Psoas muscle (tissue), 8 donors: ENCODE results near the gene GTF3C1. TPM values are rescaled to one million over a fixed set of nuclear protein-coding genes. Genes with fewer than 3 reads are reported as not detected.

Experiments used
- ATAC-seq, 4 donors: fragments of 200-7000 bp; cut with Tn5 transposase; one replicate each; pipeline ENCODE4 v1.9.1; 2020; ENCODE audit warnings: moderate library complexity in 3 of 4, mild to moderate bottlenecking in 2 of 4
- DNase-seq, 2 donors: peaks; one replicate each; pipeline ENCODE4 v3.0.0-alpha.2; 2020
- H3K27ac ChIP-seq: fragments of 200-600 bp; one replicate; pipeline ENCODE4 v1.8.0; 2022
- H3K27me3 ChIP-seq, 3 donors: fragments of 200-600 bp in 1 of 3; one replicate each; pipeline versions ENCODE4 v1.6.1 to v1.8.0; 2013 to 2022; ENCODE audit warnings: low read length in 2 of 3, mild to moderate bottlenecking in 2 of 3, moderate library complexity in 1 of 3; ENCODE audit not compliant: insufficient read depth in 3 of 3
- H3K36me3 ChIP-seq, 2 donors: fragments of 200-600 bp in 1 of 2; one replicate each; pipeline versions ENCODE4 v1.6.1 to v1.8.0; 2013 to 2022; ENCODE audit warnings: low read depth in 1 of 2, mild to moderate bottlenecking in 1 of 2, moderate library complexity in 1 of 2; ENCODE audit not compliant: insufficient read depth in 1 of 2
- H3K4me1 ChIP-seq: fragments of 200-600 bp; one replicate; pipeline ENCODE4 v1.8.0; 2022
- H3K4me3 ChIP-seq: fragments of 200-600 bp; one replicate; pipeline ENCODE4 v1.8.0; 2022; ENCODE audit warnings: mild to moderate bottlenecking
- H3K9me3 ChIP-seq: fragments of 200-600 bp; one replicate; pipeline ENCODE4 v1.8.0; 2022
- CTCF ChIP-seq: fragments of 200-600 bp; IDR thresholded peaks from one replicate; pipeline ENCODE4 v1.8.0; 2022; ENCODE audit warnings: antibody characterized with exemption
- WGBS, 3 donors: extraction: QIAGEN DNeasy Blood & Tissue Kit; methylation state at CpG; one replicate each; pipeline versions ENCODE4 v1.1.6 to v1.1.7; 2013; 5-methylcytosine and 5-hydroxymethylcytosine counted together
- intact Hi-C, 2 donors: fragments of 100-400 bp; cut with DNase I; formaldehyde crosslinking; loops; one replicate each; pipeline versions ENCODE4 v1.11.0 to v1.14.2; 2022
- polyA plus RNA-seq, 3 donors: library from polyadenylated mRNA; stranded (reverse); fragments of 200-250 nt; gene quantifications; one replicate each; pipeline ENCODE4 v1.2.3, GENCODE V29; 2013
- total RNA-seq, 4 donors: library from RNA; stranded (reverse); fragmentation: NEBNext Ultra II Directional in 2 of 4; extraction: Animal tissue kit (Norgen Biotek cat#: 25700) in 2 of 4; gene quantifications; one replicate each; pipeline versions ENCODE4 v1.2.1 to v1.2.4, GENCODE V29; 2021 to 2023
- donor health status: healthy with polysubstance abuse.
- donor health status: DM: no; HTN: no; CAD: no; lungs with moderate emphysema.
- donor health status: Bipolar disorder and iron deficiency.
- donor health status: healthy.
- donor health status: DM: yes; HTN: yes; CAD: no.
- donor health status: DM: no; HTN: no; CAD: no.
- donor health status: DM: no; HTN: no; CAD: no.
- donor health status: DM: yes; HTN: yes; CAD: no.

Gene GTF3C1
- total and polyA plus RNA-seq, 7 donors = 35.2 to 95.5 (median 50.6) TPM

DNA sequence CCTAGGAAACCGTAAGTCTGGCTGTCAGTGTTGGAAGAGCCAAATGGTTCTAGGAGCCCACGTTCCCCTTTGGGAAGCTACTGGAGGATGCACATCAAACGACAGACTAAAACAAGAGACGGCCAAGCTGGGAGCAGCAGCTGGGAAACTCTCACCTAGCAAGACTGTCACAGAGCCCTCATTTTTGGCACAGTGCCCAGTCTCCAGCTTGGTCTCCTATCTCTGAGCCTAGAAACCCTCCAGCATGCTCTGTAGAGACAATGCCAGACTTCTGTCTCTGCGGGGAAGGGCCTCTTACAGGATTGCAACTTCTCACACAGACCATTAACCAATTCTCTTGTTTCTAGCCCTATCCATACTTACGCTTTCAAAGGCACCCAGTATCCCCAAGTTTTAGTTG lies 23.5 kb downstream of the GTF3C1 start:
- 44 to 68% (median 50%) methylated on average over 6 of the region's 6 CpGs for WGBS, 3 donors
- ATAC-seq = peak; percentile 20 to 31 (median 26)
- peaks cover 44% of the 10 kb centered on the region for H3K4me1 ChIP-seq

GRCh38 chr16:27522173-27522707 lies 27.5 kb downstream of the GTF3C1 start:
- Histone ChIP-seq H3K36me3 (peaks cover 3 to 35% of the 10 kb centered on the region in 2 donors), H3K27me3 (no peaks in the 10 kb centered on the region), H3K4me1 (peaks cover 43% of the 10 kb centered on the region), H3K9me3 (no peaks in the 10 kb centered on the region), H3K27ac (peak overlapping the region; percentile 91), H3K4me3 (no peak overlapping the region)
- no peak for TF ChIP-seq CTCF
- DNase-seq (no peak), ATAC-seq (peak; percentile 58 to 77 (median 66))
- 31 to 50% (median 40%) methylated on average over 6 of the region's 6 CpGs for WGBS, 3 donors
- intact Hi-C loops = no loop called here

More for the DNA sequence above, 23.5 kb downstream of the GTF3C1 start:
- Histone ChIP-seq H3K36me3 (peaks cover 3 to 64% of the 10 kb centered on the region in 2 donors), H3K27me3 (no peaks in the 10 kb centered on the region), H3K4me3 (no peak overlapping the region), H3K9me3 (no peaks in the 10 kb centered on the region), H3K27ac (peak overlapping the region; percentile 68)
- peak; percentile 43 to 80 for DNase-seq
- intact Hi-C loops = no loop called here
- TF ChIP-seq CTCF = no peak

- peak; percentile 75 to 90 for DNase-seq
- Histone ChIP-seq H3K27me3 (no peaks in the 10 kb centered on the region), H3K4me3 (peak overlapping the region; percentile 8), H3K36me3 (peaks cover 2 to 24% of the 10 kb centered on the region in 2 donors), H3K4me1 (peaks cover 54% of the 10 kb centered on the region), H3K9me3 (no peaks in the 10 kb centered on the region), H3K27ac (peak overlapping the region; percentile 91)
- WGBS, 3 donors = 17 to 35% (median 20%) methylated on average over 16 of the region's 16 CpGs
- TF ChIP-seq CTCF = no peak
- peak; percentile 85 to 92 (median 87) for ATAC-seq
- intact Hi-C loops = no loop called here
These were observed 28.6 kb downstream of the GTF3C1 start for GRCh38 chr16:27520982-27521673.

- DNase-seq = no peak
- Histone ChIP-seq H3K4me1 (peaks cover 67% of the 10 kb centered on the region), H3K36me3 (peaks cover 0 to 3% of the 10 kb centered on the region in 2 donors), H3K27me3 (no peaks in the 10 kb centered on the region), H3K9me3 (no peaks in the 10 kb centered on the region), H3K27ac (peak overlapping the region; percentile 91), H3K4me3 (no peak overlapping the region)
- intact Hi-C loops = no loop called here
- ATAC-seq = peak in 3 of 4 donors; percentile 8 to 11 (median 11)
- TF ChIP-seq CTCF = no peak
- WGBS, 3 donors = 55 to 81% (median 56%) methylated on average over 4 of the region's 4 CpGs
These were observed 31.5 kb downstream of the GTF3C1 start for GRCh38 chr16:27518226-27518625.
